ENCODE data around the gene NRL. TPM values are rescaled to one million over a fixed set of nuclear protein-coding genes. Genes with fewer than 3 reads are reported as not detected.

NRL gene
- total and polyA plus RNA-seq, 9 of the 15 experiments (the other 6 are each of a cell fraction or from before 2014, with no cell fraction given), result 0.07 to 2.7 (median 1.4) TPM; not detected in 1

DNA sequence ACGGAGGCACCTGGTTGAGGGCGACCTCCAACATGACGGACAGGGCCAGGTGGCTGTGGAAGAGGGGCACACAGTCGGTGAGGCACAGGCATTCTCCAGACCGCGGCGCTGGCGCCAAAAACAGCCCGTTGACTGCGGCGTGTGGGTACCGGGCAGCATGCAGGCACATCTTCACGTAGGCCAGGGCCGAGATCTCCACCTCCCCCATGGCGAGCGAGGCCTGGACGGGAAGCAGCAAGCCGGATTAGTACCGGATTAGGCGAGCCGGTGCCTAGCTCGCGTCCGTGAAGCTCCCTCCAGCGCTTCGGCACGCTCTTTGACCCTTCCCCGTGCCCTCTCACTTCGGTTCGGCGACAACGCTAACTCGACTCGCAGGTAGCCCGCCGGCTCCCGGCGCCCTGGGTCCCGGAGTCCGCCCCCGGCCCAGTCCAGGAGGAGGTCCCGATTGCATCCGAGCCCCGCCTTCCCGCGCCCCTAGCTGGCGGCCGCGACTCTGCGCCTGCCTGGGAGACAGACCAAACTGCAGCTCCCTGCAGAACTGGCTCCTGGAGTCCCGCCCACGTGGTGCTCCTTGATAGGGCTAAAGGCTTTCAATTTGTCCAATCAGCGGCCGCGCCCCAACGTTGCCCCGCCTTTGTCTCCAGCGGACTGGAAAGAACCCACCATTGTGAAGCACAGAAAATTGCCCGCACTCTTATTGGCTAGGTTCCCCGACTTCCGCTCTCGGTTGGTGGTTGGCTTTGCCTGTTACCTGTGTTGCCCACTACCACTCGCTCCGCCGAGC is 26.5 kb upstream of the NRL start, which contains the start of gene EMC9 (continued):
- TF ChIP-seq C11orf30 (IDR thresholded peaks at IDR 0.05; ENCODE audit: low read depth), result peak; percentile 42; the same call in 1 of the 2 replicates
- TF ChIP-seq MBD2 (IDR thresholded peaks at IDR 0.05; ENCODE audit: borderline replicate concordance, low read depth), result peak; percentile 81; the same call in 1 of the 2 replicates
- peak; percentile 45 for TF ChIP-seq ETV1 (tag; conservative IDR thresholded peaks at IDR 0.05; ENCODE audit: low read depth)
- TF ChIP-seq CREB1 (IDR thresholded peaks at IDR 0.05), result 0 out of 2 replicates have a peak, but pooled peaks have one; percentile 14
- TF ChIP-seq CREB1 (CRISPR knock-in tag; IDR thresholded peaks at IDR 0.05), result no peak; the same call in 1 of the 2 replicates
- peak; percentile 92 for TF ChIP-seq RBFOX2 (IDR thresholded peaks at IDR 0.05; ENCODE audit: low read depth, low read length)
- peak; percentile 67; the same call in 1 of the 2 replicates for TF ChIP-seq PHF8 (IDR thresholded peaks at IDR 0.05; ENCODE audit: borderline replicate concordance, low read length)
- no peak for TF ChIP-seq ATF1 (CRISPR knock-in tag; IDR thresholded peaks at IDR 0.05)
- TF ChIP-seq ATF1 (tag; IDR thresholded peaks at IDR 0.05), result peak; percentile 64
- TF ChIP-seq SNRNP70 (optimal IDR thresholded peaks at IDR 0.05; ENCODE audit: low read depth, low read length), result no peak
- 0 out of 2 replicates have a peak, but pooled peaks have one; percentile 18 for TF ChIP-seq JUND (IDR thresholded peaks at IDR 0.05; ENCODE audit: borderline replicate concordance, low read depth, low read length)
- TF ChIP-seq JUND (tag; IDR thresholded peaks at IDR 0.05; ENCODE audit: borderline replicate concordance, low read depth, low read length), result no peak
- TF ChIP-seq SMARCA5 (IDR thresholded peaks at IDR 0.05), result no peak
- peak; percentile 81 for TF ChIP-seq EP400 (IDR thresholded peaks at IDR 0.05)
- TF ChIP-seq PCBP1 (IDR thresholded peaks at IDR 0.05; ENCODE audit: low read depth, low read length, poor library complexity, severe bottlenecking), result no peak
- TF ChIP-seq POLR2H (tag; IDR thresholded peaks at IDR 0.05; ENCODE audit: low read depth), result peak; percentile 58
- TF ChIP-seq POLR2AphosphoS5 (IDR thresholded peaks at IDR 0.05; ENCODE audit: control insufficient read depth, insufficient read depth, low read depth, low read length), result 0 out of 2 replicates have a peak, but pooled peaks have one; percentile 31
- TF ChIP-seq ZBTB9 (CRISPR knock-in tag; IDR thresholded peaks at IDR 0.05), result 0 out of 2 replicates have a peak, but pooled peaks have one; percentile 36
- TF ChIP-seq EGR1 (conservative IDR thresholded peaks at IDR 0.05), result peak; percentile 88
- peak; percentile 75 for TF ChIP-seq NEUROD1 (IDR thresholded peaks at IDR 0.05; ENCODE audit: borderline replicate concordance, low read depth, low read length, partially characterized antibody)
- no peak for TF ChIP-seq CBX3 (IDR thresholded peaks at IDR 0.05; ENCODE audit: borderline replicate concordance in 1 of 2, low read length in 2 of 2)
- TF ChIP-seq, protein P1, sequence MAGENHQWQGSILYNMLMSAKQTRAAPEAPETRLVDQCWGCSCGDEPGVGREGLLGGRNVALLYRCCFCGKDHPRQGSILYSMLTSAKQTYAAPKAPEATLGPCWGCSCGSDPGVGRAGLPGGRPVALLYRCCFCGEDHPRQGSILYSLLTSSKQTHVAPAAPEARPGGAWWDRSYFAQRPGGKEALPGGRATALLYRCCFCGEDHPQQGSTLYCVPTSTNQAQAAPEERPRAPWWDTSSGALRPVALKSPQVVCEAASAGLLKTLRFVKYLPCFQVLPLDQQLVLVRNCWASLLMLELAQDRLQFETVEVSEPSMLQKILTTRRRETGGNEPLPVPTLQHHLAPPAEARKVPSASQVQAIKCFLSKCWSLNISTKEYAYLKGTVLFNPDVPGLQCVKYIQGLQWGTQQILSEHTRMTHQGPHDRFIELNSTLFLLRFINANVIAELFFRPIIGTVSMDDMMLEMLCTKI (IDR thresholded peaks at IDR 0.05; ENCODE audit: partially characterized antibody), result no peak
- TF ChIP-seq ATF7 (IDR thresholded peaks at IDR 0.05), result peak; percentile 57
- peak; percentile 45 for TF ChIP-seq SP2 (IDR thresholded peaks at IDR 0.05; ENCODE audit: extremely low read depth, low read depth, low read length, poor library complexity, severe bottlenecking)
- TF ChIP-seq NR2C1 (IDR thresholded peaks at IDR 0.05), result no peak
- TF ChIP-seq NR2C1 (tag; IDR thresholded peaks at IDR 0.05), result no peak
- TF ChIP-seq GABPB1 (CRISPR knock-in tag; IDR thresholded peaks at IDR 0.05), result peak; percentile 61; the same call in 1 of the 2 replicates
- TF ChIP-seq POLR2G (IDR thresholded peaks at IDR 0.05; ENCODE audit: low read depth, low read length), result peak; percentile 93
